ENCODE results near the gene XPA.

- TF ChIP-seq CTCF (conservative IDR thresholded peaks at IDR 0.05; ENCODE audit: low read length) (no peak), EZH2phosphoT487 (IDR thresholded peaks at IDR 0.05; ENCODE audit: borderline replicate concordance) (no peak)
These were observed 25.2 kb upstream of the XPA start for GRCh38 chr9:97722331-97722730.

Measured in Loucy (cell line).